Right renal cortex interstitium (tissue), 3 donors: ENCODE results near the gene ARL14EP. TPM values are rescaled to one million over a fixed set of nuclear protein-coding genes. Genes with fewer than 3 reads are reported as not detected.

Experiments used
- DNase-seq, 3 donors: peaks; one replicate each; pipeline ENCODE4 v3.0.0-alpha.2; 2013; ENCODE audit warnings: low read depth in 3 of 3, low spot score in 2 of 3
- polyA plus RNA-seq, 3 donors: library from polyadenylated mRNA; unstranded; fragments of 120-200 nt; gene quantifications; one replicate each; pipeline ENCODE4 v1.2.1, GENCODE V29; 2013; ENCODE audit not compliant: insufficient read length in 3 of 3

The ARL14EP gene
- 10 to 100 TPM; 63.0 to 68.2 (median 63.4) TPM for polyA plus RNA-seq

DNA sequence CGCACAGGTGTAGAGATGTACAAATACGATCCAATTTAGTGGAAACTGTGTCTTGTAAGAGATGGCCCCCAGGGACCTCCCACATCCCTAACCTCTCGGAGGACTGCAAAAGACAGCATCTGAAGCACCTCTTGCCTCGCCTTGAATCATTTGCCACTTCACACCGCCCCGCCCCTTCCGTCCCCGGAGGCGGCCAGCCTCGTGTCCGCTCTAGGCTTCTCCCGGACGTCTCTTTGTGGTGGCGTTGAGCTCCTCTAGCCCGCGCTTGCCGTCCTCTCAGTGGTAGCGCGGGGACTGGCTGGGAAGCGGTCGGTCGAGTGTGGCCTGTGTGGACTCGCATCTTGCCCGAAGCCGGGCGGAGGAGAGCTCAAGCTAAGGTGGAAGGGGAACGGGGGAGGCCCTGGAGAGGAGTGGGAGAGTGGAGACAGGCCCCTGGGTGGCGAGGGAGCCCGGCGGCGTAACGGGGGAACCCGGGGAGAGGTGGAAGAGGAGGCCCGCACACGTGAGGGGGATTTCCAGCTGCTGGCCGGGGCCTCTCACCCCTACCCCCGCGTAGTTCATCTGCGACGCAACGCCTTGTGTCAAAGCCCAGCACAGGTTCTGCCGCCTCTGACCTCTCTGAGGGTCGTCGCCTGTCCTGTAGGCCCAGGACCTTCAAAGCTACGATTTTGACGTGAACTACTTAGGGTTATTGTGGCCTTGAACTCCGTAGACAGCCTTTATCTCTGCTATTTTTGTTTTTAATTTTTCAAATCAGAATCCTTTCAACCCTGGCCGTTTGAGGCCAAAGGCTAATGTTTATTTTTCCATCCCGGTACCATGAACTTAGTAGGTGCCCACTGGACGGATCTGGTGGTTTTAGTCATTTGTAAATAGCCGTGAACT, at the start of gene ARL14EP:
Gene ARL14EP (plus strand): TSS at position 279 of the 885 bp plus-strand sequence. CDS start 7,845 bp downstream, outside the sequence.
- DNase-seq = peak; percentile 76 to 90 (median 84)

DNA sequence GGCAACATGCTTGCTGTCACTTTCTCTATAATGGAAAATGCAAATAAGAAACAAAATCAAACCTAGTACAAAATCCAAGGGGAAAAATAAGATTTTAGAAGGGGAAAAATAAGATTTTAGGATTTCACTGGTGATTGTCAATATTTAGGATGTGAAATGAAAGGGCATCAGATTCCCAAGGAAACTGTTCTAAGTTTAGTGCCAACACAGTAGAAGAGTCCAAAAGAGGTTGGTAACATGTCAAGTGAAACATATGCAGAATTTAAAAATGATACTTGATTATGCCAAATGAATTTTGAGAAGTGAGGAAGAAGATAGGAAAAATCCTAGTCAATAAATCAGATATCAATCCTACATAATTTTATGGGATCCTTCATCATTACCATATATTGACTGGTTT, 45.7 kb upstream of the ARL14EP start:
- DNase-seq = no peak

DNA sequence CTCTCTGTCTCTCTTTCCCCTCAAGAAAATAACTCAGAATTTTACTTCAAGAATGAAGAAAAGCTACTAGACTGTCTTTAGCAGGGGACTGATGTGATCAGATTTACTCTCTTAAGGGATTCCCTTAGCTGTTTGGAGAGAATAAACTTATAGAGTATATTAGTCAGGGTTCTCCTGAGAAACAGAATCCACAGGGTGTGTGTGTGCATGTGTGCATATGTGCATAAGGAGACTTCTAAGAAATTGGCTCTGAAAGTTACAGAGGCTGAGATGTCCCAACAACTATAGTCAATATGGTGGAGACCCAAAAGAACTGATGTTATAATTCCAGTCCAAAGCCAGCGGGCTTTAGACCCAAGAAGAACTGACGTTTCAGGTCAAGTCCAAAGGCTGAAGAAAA, 43.1 kb upstream of the ARL14EP start:
- DNase-seq = no peak

DNA sequence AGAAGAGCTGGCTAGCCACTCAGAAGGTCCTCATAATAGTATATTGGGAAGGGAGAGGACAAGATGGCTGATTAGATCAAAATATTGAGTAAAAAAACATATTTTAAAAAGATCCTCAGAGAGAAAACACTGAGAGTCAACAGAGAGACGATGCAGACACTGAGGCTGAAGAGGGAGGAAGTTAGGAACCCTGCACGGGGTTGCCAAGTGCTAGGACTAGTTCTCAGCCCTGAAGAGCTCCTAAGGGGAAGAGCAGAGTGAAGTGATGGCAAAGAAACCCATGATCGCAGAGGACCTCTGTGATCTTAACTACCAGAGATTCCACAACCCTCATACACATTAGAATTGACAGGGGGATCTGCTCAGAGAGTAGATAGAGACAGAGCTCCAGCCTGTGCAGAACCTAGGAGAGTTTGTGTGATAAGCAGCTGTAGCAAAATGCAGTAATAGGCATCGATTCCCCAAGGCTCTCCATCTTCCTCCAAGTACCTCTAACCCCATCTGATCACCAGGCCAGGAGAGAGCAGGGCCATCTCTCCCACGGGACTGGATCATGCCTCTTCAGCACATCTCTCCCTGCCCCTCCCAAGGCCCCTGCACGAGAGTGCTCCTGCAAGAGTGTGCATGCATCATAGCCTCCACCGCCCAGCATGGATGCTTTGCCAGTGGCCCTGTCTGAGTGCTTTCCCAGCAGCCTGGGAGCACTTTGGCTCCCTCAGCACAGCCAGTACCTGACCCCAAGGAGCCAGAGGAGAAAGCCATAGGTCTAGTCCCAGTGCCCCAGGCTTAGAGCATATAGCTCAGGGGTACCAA, 41.2 kb upstream of the ARL14EP start:
- no peak for DNase-seq

DNA sequence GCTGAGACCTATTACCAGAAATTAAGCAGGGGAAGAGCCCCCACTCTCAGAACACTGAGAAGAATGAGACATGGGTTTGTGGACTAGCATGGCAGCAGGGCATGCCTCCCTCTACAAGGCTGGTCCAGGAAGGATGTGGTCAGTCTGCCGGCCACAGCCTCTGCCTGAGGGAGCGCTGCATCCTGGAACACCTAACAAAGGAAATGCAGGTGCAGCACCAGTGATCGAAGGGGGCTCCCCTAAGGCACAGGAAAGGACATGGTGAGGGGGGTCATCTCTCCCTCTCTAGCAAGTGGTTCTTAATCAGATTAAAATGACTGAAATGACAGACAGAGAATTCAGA, 40.6 kb upstream of the ARL14EP start:
- no peak for DNase-seq

DNA sequence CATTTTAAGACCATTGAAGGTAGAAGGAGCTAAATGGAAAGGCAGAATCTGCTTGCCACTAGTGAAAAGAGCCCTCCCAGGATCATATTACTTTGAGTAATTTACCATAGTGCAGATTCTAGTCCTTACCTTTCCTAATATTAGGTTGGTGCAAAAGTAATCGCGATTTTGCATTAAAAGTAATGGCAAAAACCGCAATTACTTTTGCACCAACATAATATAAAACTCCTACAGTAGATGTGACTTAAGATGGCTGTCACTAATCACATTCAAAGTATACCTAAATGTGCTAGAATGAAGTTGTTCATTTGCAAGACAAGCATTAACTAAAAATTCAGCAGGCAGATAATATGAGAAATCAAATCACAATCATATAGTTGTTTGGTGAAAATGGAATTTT, 38.1 kb upstream of the ARL14EP start:
- DNase-seq = no peak

DNA sequence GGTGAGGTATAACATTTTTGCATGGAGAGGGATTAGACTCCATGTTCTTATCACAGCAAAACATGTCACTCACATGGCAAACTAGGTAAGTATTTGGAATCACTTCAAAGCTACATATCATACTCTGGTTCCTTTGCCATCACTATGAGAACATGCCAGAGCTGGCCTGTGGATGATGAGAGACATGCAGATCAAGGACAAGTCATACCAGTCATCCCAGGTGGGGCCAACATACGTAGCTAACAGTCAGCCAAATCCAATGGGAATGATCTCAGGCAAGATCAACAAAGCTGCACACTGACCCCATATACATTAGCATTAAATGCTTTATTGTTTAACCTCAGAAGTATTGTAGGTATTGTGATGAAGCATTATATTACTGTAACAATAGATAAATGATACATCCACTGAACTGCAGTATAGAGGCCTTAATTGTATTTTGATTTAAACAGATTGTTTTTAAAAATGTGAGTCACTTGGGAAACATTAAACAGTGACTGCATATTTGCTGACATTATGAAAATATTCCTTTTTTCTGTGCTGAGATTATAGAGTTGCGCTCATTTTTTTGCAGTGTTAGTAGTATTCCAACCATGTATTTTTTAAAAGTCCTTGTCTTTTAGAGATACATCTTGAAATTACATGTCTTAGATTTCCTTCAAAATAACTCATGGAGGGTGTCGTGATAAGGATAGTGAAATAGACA, 37.3 kb upstream of the ARL14EP start:
- DNase-seq = no peak

DNA sequence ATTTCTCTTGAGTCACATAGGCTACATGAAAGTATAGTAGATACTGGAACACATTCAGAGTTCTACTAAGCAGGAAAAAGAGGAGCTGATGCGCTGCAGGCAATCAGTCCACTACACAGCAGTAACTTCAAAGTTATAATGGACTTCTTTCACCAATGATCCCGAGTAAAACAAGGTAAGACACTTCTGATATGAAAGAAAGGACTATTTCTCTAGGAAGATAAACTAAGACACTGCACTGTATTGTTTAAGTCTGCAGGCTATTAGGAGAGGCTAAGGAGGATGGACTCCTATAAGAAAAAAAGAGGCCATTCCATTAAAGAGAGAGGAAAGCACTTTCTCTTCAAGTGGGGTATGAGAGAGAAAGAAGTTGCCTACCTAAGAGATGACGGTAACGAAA, 31.6 kb upstream of the ARL14EP start:
- DNase-seq = no peak

DNA sequence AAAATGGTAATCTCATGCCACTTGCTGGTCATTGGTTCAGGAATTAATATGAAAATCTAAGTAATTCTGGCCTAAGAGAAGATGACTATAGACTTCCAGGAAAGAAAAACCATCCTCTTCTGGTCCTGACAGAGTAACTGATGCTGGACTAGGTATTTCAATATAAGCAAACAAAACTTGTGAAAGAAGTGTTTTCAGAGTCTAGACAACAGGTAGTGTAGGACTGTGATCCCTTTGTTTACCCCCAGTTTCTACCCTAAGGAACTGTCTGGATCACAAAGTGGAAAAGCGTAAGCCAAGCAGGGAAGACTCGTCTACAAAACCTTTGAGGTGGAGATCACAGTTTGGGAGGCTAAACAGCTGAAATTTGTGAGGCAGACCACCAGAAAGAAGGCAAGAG, 30.4 kb upstream of the ARL14EP start:
- no peak for DNase-seq

DNA sequence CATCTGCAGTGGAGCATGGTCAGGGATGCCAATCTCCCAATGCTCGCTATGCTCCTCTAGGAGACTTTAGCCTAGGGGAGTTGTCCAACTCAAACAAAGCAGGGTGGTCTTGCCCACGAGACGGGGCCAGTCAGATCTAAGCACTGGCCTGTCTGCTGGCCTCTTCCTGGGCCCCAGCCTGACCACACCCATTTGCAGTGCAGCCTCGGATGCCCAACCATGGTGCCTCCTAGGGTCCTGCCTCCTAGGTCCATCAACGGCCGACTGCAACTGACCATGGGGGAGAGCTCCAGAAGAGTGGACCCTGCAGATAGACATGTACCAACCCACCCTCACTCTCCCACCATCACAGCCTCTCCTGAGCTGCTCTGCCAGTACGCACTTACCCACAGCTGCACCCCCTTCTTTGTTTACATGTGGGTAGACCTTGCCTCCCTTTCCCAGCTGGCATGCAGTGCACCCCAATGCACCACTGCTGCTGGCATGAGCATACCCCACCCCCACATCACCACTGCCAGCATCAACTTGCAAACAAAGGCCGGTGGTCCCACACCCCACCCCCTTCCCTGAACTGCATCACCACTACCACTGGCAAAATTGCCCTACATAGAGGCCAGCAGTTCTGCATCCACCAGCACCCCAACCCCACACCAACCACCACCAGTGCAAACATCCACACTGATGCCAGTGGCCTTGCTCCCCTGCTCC, 27.6 kb upstream of the ARL14EP start:
- DNase-seq = no peak

DNA sequence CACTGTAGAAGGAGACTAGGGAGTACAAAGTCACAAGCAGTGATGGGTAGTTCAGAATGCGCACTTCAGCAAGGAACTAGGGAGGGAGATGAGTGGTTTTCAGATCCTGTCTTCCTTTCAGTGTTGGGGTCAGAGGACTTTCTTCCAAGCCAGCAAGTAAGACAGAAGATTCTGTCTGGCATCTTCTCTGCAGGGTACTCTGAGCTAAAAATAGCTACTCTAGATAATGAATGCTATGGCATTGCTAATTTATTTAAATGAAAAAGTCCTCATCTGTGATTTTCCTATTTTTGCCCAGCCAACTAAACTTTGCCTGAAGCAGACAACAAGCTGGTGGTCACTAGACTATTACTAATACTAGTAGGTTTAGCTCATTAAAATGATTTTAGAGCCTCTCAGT, 18.3 kb upstream of the ARL14EP start:
- no peak for DNase-seq

DNA sequence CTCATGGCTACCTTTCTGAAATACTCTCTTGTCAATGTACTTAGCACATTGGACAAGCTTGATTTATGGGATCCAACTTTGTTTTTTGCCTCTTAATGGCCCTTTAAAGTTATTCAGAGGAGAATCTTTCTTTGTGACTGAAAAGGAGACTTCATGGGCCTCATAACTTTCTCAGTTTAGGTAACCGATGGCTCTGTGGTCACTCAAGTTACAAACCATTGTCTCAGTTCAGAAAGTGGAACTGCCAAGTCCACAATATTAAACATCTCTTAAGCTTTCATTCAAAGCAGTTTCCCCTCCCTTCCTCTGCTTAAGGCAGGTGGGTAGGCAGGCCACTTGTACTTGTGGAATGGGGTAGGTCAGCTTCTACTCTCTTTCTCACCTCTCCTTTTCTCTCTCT, 12.3 kb upstream of the ARL14EP start:
- no peak for DNase-seq

DNA sequence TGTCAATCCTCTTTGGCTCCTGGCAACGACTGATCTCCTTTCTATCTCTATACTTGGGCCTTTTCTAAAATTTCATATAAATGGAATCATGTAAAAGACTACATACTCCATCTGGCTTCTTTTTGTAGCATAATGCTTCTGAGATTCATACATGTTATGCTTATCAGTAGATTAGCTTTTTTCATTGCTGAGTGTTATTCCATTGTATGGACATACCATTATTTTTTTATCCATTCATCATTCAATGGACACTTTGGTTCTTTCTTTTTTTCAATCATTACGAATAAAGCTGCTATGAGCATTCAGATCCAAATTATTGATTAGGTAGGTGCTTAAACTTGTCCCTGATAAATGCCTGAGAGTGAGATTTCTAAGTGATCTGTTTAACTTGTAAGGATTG, 11.7 kb upstream of the ARL14EP start:
- no peak for DNase-seq

DNA sequence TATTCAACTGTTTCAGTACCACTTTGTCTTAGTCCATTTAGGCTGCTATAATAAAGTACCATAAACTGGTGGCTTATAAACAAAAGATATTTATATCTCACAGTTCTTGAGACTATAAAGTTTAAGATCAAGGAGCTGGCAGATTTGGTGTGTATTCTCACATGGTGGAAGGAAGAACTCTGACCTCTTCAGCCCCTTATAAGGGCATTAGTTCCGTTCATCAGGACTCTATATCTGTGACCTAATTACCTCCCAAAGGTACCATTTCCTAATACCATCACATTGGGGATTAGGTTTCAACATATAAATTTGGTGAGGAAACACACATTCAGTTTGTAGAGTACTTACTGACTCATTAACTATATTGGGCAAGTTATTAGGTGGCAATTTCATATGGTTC, 10.7 kb upstream of the ARL14EP start:
- no peak for DNase-seq

DNA sequence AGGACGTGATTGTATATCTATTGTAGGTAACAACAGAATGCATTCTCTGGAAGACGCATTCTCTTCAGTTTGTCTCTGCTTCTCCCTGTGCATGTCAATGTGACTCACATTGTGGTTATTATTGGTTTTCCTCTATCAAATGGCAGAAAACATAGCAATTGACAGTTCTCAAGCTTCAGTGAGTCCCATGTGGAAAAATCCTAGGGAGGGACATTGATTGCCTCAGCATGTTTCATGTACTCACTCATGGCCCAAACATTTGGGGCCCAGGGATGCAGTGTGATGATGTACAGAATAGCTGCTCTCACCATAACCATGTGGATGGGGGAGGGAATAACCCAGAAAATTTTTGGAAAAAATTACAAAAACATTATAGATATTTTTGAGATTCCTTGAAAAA, 9.3 kb upstream of the ARL14EP start:
- no peak for DNase-seq

DNA sequence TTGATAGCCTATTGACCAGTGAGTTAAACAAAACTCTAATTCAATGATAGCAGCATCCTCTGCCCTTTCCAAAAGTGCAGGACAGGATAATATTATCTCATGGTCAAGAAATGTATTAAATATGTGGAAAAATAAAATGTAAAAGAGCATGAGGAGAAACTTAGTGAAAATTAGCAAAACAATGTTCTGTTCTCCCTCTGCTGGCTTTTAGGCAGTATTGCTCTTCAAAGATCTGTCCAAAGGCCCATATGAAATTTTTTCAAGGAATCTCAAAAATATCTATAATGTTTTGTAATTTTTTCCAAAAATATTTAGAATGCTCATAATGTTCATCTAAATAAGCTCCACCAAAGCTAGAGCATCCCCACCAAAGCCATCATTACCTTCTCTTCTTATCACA, 8.3 kb upstream of the ARL14EP start:
- DNase-seq = no peak

DNA sequence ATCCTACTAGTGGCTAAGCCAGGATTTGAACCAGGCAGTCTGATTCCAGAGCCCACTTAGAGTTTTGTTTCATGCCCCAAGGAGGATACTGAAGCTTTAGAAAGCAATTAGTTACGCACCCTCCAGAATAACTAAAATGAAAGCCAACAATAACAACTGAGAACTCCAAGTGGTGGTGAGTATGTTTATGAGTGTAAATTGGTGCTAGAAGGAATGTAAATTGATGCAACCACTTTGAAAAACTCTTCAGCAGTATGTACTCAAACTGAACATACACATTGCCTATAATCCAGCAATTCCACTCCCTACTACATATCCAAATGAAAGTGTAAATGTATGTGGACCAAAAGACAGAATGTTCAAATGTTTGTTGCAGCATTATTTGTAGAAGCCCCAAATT, 6.7 kb upstream of the ARL14EP start:
- no peak for DNase-seq

DNA sequence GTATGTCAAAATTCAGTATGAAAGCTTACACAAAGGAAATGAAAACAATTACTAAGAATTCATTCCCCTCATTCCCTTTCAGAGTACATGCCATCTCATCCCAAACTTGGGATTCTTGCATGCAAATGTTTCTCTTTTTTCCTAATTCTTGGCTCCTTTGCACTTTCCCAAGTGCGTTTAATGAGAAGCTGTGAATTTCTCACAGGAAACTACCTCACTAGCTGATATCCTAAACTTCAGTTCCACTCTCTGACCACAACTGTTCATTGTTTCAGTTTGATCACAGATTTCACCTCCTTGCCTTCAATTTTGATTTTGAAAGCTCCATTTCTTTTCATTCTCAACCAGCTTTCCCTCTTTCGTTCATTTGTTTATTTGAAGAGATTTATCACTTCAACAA, 5.9 kb upstream of the ARL14EP start:
- no peak for DNase-seq

DNA sequence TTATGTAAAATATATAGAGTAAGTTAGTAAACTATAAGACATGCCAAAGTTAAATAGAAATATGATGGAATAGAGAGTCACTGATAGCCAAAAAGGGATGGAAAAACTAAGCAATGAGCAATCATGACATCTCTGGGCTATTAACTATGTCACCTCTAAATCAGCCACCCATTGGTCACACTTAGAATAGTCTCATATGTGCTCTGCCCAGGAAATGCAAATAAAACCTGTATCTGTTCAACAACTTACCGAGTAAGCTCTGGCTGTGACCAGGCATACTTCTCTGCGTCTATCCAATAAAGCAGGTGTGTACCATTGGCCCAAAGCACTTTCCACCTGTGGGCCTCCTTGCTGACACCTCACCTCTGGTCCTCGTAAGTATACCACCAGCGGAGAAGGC, 1.6 kb upstream of the ARL14EP start:
- DNase-seq = no peak

DNA sequence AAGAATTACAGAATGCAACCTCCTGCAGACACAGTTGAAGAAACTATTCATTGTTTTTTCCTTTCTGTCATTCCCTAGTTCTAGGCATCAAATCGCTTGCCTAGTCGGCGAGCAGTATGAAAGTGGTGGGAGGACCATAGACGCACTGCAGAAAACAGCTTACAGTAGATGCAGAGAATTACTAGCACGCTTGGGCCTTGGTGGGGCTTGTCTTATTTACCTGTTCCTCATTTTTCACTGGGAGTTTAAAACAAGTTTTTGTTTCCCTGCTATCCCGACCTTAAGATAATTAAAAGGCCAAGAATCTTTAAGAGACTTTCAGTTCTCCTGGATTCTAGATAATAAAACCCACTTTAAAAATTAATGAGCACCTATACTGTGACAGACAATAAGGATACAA, 713 bp upstream of the ARL14EP start:
- no peak for DNase-seq
